ENCODE results near the gene GNG2.

GNG2 gene

GRCh38 chr14:51924600-51924999 lies 64.2 kb downstream of the GNG2 start:
- Histone ChIP-seq H3K36me3 (ENCODE audit: control insufficient read depth in 2 of 2, insufficient read depth in 1 of 2, low read length in 2 of 2) (no peaks in the 10 kb centered on the region), H3K4me3 (ENCODE audit: low read depth, low read length) (no peak overlapping the region), H3K9me3 (ENCODE audit: control insufficient read depth, insufficient read depth, low read depth, low read length) (no peaks in the 10 kb centered on the region), H3K4me1 (ENCODE audit: control insufficient read depth, insufficient read depth, low read length) (no peaks in the 10 kb centered on the region), H3K27ac (ENCODE audit: extremely low read depth, low read depth, low read length) (no peak overlapping the region)
- ChIA-PET POLR2A (no interaction called here), CTCF (interaction anchor here (1.0 kb wide), 1 partner anchor 144 kb away, joined by 3 read pairs; no protein-coding TSS in a partner anchor)
- TF ChIP-seq ZFP69B (tag by site-specific recombination; IDR thresholded peaks at IDR 0.05) (no peak), ZBTB10 (tag by site-specific recombination; IDR thresholded peaks at IDR 0.05) (no peak), ZNF19 (tag by site-specific recombination; IDR thresholded peaks at IDR 0.05; ENCODE audit: low read depth) (no peak), RBAK (tag by site-specific recombination; IDR thresholded peaks at IDR 0.05) (no peak), ZNF548 (tag by site-specific recombination; IDR thresholded peaks at IDR 0.05) (no peak), ZNF837 (tag by site-specific recombination; IDR thresholded peaks at IDR 0.05) (no peak), HOXA7 (CRISPR knock-in tag; IDR thresholded peaks at IDR 0.05; ENCODE audit: borderline replicate concordance) (no peak)
- TF ChIP-seq, protein P1, sequence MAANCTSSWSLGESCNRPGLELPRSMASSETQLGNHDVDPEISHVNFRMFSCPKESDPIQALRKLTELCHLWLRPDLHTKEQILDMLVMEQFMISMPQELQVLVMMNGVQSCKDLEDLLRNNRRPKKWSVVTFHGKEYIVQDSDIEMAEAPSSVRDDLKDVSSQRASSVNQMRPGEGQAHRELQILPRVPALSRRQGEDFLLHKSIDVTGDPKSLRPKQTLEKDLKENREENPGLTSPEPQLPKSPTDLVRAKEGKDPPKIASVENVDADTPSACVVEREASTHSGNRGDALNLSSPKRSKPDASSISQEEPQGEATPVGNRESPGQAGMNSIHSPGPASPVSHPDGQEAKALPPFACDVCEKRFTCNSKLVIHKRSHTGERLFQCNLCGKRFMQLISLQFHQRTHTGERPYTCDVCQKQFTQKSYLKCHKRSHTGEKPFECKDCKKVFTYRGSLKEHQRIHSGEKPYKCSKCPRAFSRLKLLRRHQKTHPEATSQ (tag by site-specific recombination; IDR thresholded peaks at IDR 0.05) = no peak

- ChIA-PET POLR2A (no interaction called here), CTCF (no interaction called here)
- TF ChIP-seq ZNF626 (tag by site-specific recombination; IDR thresholded peaks at IDR 0.05) (no peak), SETDB1 (IDR thresholded peaks at IDR 0.05; ENCODE audit: insufficient read length, low read length) (no peak), KLF9 (tag by site-specific recombination; IDR thresholded peaks at IDR 0.05; ENCODE audit: low read depth) (no peak), ZNF654 (tag by site-specific recombination; IDR thresholded peaks at IDR 0.05; ENCODE audit: low read depth) (no peak), ZNF391 (tag by site-specific recombination; IDR thresholded peaks at IDR 0.05; ENCODE audit: borderline replicate concordance, low read depth) (no peak), ZNF16 (tag by site-specific recombination; IDR thresholded peaks at IDR 0.05; ENCODE audit: low read depth) (no peak)
- TF ChIP-seq, protein P2, sequence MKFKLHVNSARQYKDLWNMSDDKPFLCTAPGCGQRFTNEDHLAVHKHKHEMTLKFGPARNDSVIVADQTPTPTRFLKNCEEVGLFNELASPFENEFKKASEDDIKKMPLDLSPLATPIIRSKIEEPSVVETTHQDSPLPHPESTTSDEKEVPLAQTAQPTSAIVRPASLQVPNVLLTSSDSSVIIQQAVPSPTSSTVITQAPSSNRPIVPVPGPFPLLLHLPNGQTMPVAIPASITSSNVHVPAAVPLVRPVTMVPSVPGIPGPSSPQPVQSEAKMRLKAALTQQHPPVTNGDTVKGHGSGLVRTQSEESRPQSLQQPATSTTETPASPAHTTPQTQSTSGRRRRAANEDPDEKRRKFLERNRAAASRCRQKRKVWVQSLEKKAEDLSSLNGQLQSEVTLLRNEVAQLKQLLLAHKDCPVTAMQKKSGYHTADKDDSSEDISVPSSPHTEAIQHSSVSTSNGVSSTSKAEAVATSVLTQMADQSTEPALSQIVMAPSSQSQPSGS (tag by site-specific recombination; IDR thresholded peaks at IDR 0.05; ENCODE audit: low read depth) = peak; percentile 43; the same call in 1 of the 2 replicates
- no peaks in the 10 kb centered on the region for H3K9me3 ChIP-seq (ENCODE audit: control insufficient read depth, insufficient read depth, low read depth, low read length)
- no peak overlapping the region for H3K27ac ChIP-seq (ENCODE audit: extremely low read depth, low read depth, low read length)
- no peaks in the 10 kb centered on the region for H3K4me1 ChIP-seq (ENCODE audit: control insufficient read depth, insufficient read depth, low read length)
- no peak overlapping the region for H3K4me3 ChIP-seq (ENCODE audit: low read depth, low read length)
- H3K36me3 ChIP-seq (ENCODE audit: control insufficient read depth in 2 of 2, insufficient read depth in 1 of 2, low read length in 2 of 2) = no peaks in the 10 kb centered on the region
Observed at GRCh38 chr14:51925980-51926379, 65.6 kb downstream of the GNG2 start.

GRCh38 chr14:51926449-51926848 lies 66.0 kb downstream of the GNG2 start:
- CTCF ChIA-PET = no interaction called here
- POLR2A ChIA-PET = no interaction called here
- TF ChIP-seq ZNF19 (tag by site-specific recombination; IDR thresholded peaks at IDR 0.05; ENCODE audit: low read depth) = no peak
- no peak for TF ChIP-seq ZNF335 (tag by site-specific recombination; conservative IDR thresholded peaks at IDR 0.05)
- TF ChIP-seq, protein P3, sequence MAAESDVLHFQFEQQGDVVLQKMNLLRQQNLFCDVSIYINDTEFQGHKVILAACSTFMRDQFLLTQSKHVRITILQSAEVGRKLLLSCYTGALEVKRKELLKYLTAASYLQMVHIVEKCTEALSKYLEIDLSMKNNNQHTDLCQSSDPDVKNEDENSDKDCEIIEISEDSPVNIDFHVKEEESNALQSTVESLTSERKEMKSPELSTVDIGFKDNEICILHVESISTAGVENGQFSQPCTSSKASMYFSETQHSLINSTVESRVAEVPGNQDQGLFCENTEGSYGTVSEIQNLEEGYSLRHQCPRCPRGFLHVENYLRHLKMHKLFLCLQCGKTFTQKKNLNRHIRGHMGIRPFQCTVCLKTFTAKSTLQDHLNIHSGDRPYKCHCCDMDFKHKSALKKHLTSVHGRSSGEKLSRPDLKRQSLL (tag by site-specific recombination; IDR thresholded peaks at IDR 0.05) = no peak
- no peak for TF ChIP-seq PRDM2 (tag by site-specific recombination; IDR thresholded peaks at IDR 0.05; ENCODE audit: borderline replicate concordance)
- no peak for TF ChIP-seq HOXC10 (CRISPR knock-in tag; IDR thresholded peaks at IDR 0.05)

More at GRCh38 chr14:51926449-51926848, 66.0 kb downstream of the GNG2 start:
- Histone ChIP-seq H3K9me3 (ENCODE audit: control insufficient read depth, insufficient read depth, low read depth, low read length) (no peaks in the 10 kb centered on the region), H3K4me1 (ENCODE audit: control insufficient read depth, insufficient read depth, low read length) (no peaks in the 10 kb centered on the region), H3K27ac (ENCODE audit: extremely low read depth, low read depth, low read length) (no peak overlapping the region), H3K36me3 (ENCODE audit: control insufficient read depth in 2 of 2, insufficient read depth in 1 of 2, low read length in 2 of 2) (no peaks in the 10 kb centered on the region), H3K4me3 (ENCODE audit: low read depth, low read length) (no peak overlapping the region)
